NB4 (cell line): ENCODE results near the gene THBS4.
A peak's percentile ranks its signal among the peaks of the same experiment; 100 is the strongest.
"Not testable (repeated sequence)": the region's sequence is repeated elsewhere in the genome, so short reads cannot be mapped to it uniquely, and the experiment has no call there.

Experiments
- DNase-seq: peaks from one replicate; pipeline ENCODE4 v3.0.0; 2010; ENCODE audit warnings: low read depth
- H3K4me3 ChIP-seq: one replicate; pipeline ENCODE4 v1.5.1; 2011; ENCODE audit warnings: mild to moderate bottlenecking, low read depth, low read length, moderate library complexity
- CTCF ChIP-seq: IDR thresholded peaks from one replicate; pipeline ENCODE4 v1.5.1; 2012; ENCODE audit warnings: low read depth, low read length
- MAX ChIP-seq: IDR thresholded peaks from 2 replicates; pipeline ENCODE4 v1.6.1; 2011; ENCODE audit warnings: low read depth, low read length
- MYC ChIP-seq: IDR thresholded peaks from 2 replicates; pipeline ENCODE4 v1.6.1; 2011; ENCODE audit warnings: low read depth, low read length
- POLR2A ChIP-seq: IDR thresholded peaks from 2 replicates; pipeline ENCODE4 v1.6.1; 2011; ENCODE audit warnings: mild to moderate bottlenecking; ENCODE audit not compliant: insufficient read length; ENCODE audit errors: extremely low read depth

The THBS4 gene

GRCh38 chr5:80083101-80083890, 48.1 kb downstream of the THBS4 start:
- no peak overlapping the region for H3K4me3 ChIP-seq
- peak; percentile 28 for TF ChIP-seq CTCF
- TF ChIP-seq POLR2A: no peak
- DNase-seq: peak; percentile 69

- DNase-seq: no peak
- TF ChIP-seq CTCF (no peak), MAX (no peak), MYC (no peak)
- no peak overlapping the region for H3K4me3 ChIP-seq
Observed at GRCh38 chr5:80090884-80091166, 55.7 kb downstream of the THBS4 start.

- H3K4me3 ChIP-seq: not testable (repeated sequence)
- DNase-seq: peak; percentile 68
- peak; percentile 36 for TF ChIP-seq CTCF
Observed at GRCh38 chr5:80091792-80092192, 56.6 kb downstream of the THBS4 start.

GRCh38 chr5:80092486-80093107, 57.4 kb downstream of the THBS4 start:
- no peak overlapping the region for H3K4me3 ChIP-seq
- DNase-seq: no peak
- TF ChIP-seq MAX: no peak
- TF ChIP-seq MYC: no peak
- TF ChIP-seq CTCF: no peak
- TF ChIP-seq POLR2A: no peak

GRCh38 chr5:80093796-80094195, 58.6 kb downstream of the THBS4 start:
- no peak overlapping the region for H3K4me3 ChIP-seq
- no peak for TF ChIP-seq MYC
- no peak for TF ChIP-seq CTCF
- no peak for TF ChIP-seq MAX
- TF ChIP-seq POLR2A: no peak
- no peak for DNase-seq

GRCh38 chr5:80094236-80094738, 59.1 kb downstream of the THBS4 start:
- TF ChIP-seq CTCF: no peak
- TF ChIP-seq MYC: no peak
- TF ChIP-seq MAX: no peak
- no peak for TF ChIP-seq POLR2A
- no peak overlapping the region for H3K4me3 ChIP-seq
- DNase-seq: no peak
